Bone marrow (tissue), 2 donors: ENCODE data around the gene ESPNL.
"Not testable (repeated sequence)": the region's sequence is repeated elsewhere in the genome, so short reads cannot be mapped to it uniquely, and the experiment has no call there.

Experiments
- DNase-seq, 2 donors: peaks; one replicate each; lab custom pipeline; 2025; lab: John Stamatoyannopoulos, UW

ESPNL gene

GRCh38 chr2:238114851-238115660 lies 14.9 kb downstream of the ESPNL start:
- no peak for DNase-seq

DNA sequence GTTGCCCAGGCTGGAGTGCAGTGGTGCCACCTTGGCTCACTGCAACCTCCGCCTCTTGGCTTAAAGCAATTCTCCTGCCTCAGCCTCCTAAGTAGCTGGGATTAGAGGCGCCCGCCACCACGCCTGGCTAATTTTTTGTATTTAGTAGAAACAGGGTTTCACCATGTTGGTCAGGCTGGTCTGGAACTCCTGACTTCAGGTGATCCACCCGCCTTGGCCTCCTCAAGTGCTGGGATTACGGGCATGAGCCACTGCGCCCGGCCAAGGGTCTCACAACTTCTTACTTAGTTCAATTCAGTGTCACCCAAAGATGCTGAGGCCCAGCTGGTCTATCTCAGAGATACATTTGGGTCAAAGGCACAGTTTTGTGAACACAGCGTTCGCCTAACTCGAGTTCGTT lies 15.6 kb downstream of the ESPNL start:
- not testable (repeated sequence) for DNase-seq

DNA sequence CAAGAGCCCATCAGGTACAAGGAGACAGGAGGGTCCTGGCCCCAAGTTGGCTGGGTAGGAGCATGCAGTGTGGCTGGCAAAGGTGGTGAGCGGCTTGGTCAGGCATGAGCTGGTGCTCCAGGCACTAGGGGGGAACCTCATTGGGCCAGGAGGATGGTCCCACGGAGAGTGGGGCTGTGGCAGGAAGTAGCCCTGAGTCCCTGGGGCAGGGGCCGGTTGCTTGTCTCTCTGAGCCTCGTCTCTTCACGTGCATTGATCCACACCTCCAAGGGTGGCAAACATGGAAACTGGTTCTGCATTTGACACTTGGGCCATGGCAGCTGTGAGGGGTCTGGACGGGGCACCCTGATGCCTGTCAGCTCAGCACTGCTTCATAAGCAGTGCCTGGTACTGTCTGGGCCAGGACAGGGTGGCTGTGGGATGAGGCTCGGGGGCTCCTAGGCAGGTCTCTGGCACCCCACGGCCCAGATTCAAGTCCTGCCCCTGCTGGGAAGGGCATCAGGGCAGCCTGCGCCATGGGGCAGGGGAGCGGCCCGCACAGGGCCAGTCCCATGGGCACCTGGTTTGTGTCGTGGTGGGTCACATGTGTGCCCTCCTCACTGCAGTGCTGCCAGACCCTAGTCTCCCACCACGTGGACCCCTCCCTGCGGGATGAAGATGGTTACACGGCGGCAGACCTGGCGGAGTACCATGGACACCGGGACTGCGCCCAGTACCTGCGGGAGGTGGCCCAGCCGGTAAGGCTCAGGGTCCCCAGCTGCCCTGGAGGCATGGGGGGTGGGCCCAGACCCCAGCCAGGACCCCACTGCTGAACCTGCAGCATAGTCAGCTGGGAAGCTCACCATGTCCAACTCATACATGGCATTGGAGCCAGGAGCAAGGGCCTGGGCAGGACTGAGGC lies 16.4 kb downstream of the ESPNL start:
- DNase-seq: no peak

DNA sequence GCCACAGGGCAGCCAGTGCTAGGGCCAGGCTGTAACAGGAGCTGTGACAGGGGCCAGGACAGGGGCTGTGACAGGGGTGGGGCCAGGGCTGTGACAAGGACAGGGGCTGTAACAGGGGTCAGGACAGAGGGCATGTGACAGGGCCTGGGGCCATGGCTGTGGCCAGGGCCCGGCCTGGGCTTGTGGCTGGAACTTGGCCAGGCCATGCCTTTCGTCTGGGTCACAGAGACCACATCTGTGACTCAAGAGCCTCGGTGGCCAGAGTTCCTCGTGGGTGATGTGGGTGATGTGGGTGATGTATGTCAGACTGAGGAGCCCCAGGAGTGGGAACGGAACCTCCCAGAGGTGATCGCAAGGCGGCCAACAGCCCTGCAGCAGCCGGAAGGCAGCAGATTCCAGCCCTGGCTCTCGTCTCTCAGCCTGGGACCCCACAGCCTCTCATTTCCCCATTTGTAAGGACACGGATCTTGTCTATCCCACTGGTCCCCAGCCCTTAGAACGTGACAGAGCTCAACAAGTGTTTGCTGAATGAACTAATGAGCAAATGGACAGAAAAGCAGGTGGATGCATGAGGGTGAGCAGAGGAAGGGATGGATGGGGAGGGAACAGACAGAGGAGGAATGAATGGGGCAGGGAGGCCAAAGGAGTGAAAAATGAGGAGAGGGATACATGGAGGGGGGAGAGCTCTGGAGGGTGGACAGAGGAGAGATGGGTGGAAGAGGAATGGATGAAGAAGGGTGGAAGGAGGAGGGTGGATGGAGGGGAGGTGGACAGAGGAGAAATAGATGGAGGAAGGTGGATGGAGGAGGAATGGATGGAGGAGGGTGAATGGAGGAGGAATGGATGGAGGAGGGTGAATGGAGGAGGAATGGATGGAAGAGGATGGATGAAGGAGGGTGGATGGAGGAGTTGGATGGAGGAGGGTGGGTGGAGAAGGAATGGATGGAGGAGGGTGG lies 17.3 kb downstream of the ESPNL start:
- DNase-seq: no peak

- DNase-seq: no peak
Observed at GRCh38 chr2:238119756-238120462, 19.8 kb downstream of the ESPNL start.

- DNase-seq: no peak
Observed at GRCh38 chr2:238120463-238121298, 20.5 kb downstream of the ESPNL start.

DNA sequence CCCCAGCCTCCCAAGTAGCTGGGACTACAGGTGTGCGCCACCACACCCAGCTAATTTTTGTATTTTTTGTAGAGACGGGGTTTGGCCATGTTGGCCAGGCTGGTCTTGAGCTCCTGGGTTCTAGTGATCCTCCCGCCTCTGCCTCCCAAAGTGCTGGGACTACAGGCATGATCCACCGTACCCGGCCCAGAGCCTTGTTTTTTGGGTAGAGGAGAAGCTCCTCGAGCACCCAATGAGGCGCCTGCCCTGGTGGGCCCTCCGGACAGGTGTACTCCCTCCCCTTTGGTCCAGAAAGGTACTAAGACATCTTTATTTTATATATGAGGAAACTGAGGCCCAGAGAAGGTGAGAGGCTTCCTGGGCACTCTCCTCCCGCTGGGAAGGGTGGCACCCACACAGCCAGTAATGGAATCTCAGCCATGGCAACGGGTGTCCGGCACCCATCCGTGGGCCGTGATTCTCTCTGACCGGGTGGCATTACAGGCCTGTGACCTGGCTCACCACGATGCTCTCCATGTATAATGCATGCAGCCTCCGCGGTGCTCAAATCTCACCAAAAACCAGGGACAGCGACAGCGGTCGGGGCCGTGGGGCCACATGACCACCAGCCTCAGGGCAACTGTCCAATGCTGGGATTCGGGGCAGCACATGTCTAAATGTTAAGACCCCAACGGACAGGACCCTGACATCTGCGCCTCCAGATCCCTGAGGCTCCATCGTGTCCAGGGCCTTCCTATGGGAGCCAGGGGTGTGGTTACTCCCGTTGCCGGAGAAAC lies 21.6 kb downstream of the ESPNL start:
- DNase-seq: no peak

DNA sequence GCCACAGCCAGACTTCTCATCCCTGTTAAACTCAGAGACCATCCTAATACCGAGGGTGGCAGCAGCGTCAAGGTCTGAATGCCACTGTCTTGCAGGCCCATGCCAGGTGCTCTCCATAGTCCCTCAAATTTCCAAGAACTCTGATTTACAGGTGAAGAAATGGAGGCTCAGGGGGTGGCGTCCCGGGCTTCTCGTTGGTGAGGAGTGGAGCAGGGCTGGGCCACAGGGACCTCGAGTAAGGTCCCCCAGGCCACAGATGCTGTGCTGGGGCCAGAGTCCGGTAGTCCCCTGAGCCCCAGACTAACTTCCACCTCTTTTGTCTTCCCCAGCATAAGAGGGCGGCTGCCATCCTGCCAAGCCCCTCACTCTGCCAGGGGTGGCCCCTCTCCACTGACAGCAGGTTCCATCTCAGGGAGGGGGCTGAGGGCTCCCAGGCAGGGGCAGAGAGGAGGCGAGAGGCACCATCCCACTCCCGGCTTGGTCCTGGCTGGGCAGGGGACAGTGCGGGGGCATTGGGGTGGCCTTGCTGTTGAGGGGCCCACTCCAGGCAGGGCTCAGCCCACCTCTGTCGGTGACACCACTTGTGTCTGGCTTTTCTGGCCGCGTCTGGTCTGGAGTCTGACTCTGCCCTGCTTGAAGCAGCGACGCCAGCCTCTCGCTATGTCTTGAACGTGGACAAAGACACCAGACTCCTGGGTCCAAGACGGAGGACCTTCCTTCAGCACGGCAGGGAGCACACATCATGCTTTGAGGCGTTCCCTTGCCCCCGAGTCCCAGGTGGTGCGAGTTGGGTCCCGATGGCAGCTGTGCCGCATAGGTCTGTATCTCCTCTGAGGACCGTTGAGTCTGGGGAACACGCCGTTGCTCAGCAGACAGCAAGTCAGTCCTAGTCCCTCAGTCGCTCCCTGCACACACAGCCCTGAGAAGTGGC lies 22.4 kb downstream of the ESPNL start:
- no peak for DNase-seq

- no peak for DNase-seq
Observed at GRCh38 chr2:238123218-238123971, 23.3 kb downstream of the ESPNL start.

- DNase-seq: no peak
Observed at GRCh38 chr2:238123991-238124470, 23.9 kb downstream of the ESPNL start.

DNA sequence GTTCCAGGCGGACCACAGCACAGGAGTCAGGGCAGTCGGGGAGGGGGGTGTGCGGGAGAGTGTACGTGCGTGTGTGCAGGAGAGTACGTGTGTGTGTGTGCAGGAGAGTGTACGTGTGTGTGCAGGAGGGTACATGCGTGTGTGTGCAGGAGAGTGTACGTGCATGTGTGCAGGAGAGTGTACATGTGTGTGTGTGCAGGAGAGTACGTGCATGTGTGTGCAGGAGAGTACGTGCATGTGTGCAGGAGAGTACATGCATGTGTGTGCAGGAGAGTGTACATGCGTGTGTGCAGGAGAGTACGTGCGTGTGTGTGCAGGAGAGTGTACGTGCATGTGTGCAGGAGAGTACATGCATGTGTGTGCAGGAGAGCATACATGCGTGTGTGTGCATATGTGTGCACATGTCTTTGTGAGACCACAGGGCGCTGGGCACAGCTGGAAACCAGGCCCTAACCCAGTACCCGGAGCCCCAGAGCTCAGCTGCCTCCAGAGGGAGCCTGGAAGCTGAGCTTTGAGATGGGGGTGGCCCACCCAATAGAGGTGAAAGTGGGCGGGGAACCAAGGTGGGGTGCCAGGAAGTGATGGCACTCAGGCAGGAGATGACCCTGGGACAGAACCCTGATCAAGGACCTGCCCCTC lies 24.5 kb downstream of the ESPNL start:
- no peak for DNase-seq

DNA sequence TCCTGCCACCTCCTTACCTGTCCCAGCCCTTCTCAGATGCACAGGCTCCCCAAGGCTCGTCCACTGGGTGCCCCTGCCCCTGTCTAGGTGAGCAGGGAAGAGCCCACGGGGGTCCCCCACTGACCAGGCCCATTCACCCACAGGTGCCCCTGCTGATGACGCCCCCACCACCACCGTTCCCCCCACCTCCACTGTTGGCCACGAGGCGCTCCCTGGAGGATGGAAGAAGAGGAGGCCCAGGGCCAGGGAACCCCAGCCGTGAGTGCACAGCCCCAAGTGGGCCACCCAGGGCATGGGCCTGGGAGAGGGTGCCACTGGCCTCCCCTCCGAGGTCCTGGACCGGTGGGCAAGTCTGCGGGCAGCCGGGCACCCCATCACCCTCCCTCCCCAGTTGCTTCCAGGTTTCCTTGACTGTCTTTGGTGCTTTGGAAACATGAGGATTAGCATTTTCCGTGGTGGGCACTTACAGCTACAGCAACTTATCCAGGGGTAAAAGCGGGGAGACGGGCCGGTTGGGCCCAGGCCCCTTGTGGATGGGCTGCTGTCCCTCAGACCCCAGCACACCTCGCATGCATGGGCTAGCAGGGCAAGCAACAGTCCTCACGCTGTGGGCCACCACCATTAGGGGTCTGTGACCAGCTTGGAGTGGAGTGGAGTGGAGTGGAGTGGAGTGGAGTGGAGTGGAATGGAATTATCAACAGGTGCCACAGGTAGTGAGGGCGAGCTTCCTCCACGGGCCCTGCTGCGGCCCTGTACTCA lies 25.2 kb downstream of the ESPNL start:
- no peak for DNase-seq

DNA sequence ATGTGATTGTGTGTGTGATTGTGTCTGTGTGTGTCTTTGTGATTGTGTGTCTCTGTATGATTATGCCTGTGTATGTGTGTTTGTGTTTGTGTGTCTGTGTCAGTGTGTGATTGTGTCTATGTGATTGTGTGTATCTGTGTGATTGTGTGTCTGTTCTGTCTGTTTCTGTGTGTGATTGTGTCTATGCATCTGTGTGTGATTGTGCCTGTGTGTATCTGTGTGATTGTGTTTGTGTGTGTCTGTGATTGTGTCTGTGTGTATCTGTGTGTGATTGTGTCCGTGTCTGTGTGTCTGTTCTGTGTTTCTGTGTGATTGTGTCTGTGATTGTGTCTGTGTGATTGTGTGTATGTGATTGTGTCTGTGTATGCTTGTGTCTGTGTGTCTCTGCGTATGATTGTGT lies 26.2 kb downstream of the ESPNL start:
- DNase-seq: no peak

DNA sequence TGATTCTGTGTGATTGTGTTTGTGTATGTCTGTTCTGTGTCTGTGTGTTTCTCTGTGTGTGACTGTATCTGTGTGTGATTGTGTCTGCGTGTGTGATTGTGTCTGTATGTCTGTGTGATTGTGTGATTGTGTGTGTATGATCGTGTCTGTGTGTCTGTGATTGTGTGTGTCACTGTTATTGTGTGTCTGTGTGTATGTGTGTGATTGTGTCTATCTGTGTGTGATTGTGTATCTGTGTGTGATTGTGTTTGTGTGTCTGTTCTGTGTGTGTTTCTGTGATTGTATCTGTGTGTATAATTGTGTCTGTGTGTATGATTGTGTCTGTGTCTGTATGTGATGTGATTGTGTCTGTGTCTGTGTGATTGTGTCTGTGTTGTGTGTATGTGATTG lies 26.6 kb downstream of the ESPNL start:
- no peak for DNase-seq

DNA sequence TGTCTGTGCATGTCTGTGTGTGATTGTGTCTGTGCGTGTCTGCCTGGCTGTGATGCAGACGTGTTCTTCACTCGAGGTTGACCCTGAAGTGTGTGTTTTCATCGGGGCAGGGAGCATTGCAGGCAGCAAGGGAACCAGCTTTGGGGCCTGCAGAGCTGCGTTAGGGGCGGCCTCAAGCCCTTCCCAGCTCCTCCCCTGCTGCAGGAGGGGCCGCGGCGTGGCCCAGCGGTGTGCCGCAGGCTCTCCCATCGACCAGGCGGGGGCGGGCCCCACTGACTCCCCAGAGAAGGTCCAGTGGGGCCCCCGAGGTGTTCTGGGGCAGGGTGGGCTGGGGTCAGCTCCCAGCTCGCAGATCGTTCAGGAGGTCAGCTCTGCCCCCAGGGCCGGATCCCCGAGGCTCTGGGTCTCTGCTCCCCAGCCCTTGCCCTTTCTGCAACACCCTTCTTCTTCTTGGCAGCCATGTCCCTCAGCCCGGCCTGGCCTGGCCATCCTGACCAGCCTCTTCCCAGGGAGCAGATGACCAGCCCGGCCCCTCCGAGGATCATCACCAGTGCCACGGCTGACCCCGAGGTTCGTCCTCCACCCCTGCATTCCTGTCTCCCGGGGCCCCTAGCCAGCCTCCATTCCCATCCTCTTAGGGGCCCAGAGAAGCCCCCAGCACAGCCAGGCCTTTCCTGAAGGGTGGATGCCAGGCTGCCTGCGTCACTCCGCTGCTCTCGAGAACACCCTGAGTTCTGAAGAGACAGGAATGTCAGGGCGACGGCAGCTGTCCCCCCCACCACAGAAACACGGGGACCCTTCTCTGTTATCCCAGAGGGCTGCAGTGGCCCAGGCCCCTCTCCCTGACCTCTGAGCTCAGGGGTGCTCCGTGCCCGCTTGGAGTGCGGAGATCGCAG lies 27.3 kb downstream of the ESPNL start:
- no peak for DNase-seq
